Esophagus squamous epithelium (tissue), 5 donors: ENCODE results near the gene PPEF2. TPM values are rescaled to one million over a fixed set of nuclear protein-coding genes. Genes with fewer than 3 reads are reported as not detected.

ENCODE experiments used
- DNase-seq: peaks from one replicate; lab custom pipeline; 2025; lab: John Stamatoyannopoulos, UW
- H3K27ac ChIP-seq, 4 donors: fragments of 200-600 bp; sonication (generic); one replicate each; pipeline ENCODE4 v1.5.1; 2016 to 2019; ENCODE audit warnings: mild to moderate bottlenecking in 1 of 4
- H3K27me3 ChIP-seq, 4 donors: fragments of 200-600 bp; sonication (generic); 1 replicate in 3 of 4; 2 replicates in 1 of 4; pipeline versions ENCODE4 v1.5.1 to v1.6.0; 2017 to 2021; ENCODE audit warnings: antibody characterized with exemption in 1 of 4
- H3K36me3 ChIP-seq, 3 donors: fragments of 200-600 bp; sonication (generic); one replicate each; pipeline ENCODE4 v1.5.1; 2016 to 2019
- H3K4me1 ChIP-seq, 3 donors: fragments of 200-600 bp; sonication (generic); one replicate each; pipeline ENCODE4 v1.5.1; 2017 to 2019
- H3K4me3 ChIP-seq, 4 donors: fragments of 200-600 bp; sonication (generic); 1 replicate in 3 of 4; 2 replicates in 1 of 4; pipeline ENCODE4 v1.5.1; 2016 to 2019; ENCODE audit warnings: mild to moderate bottlenecking in 2 of 4, moderate library complexity in 1 of 4
- H3K9me3 ChIP-seq, 3 donors: fragments of 200-600 bp; sonication (generic); one replicate each; pipeline ENCODE4 v1.5.1; 2016 to 2019
- POLR2A ChIP-seq, 4 donors: fragments of 450-650 bp; IDR thresholded peaks; one replicate each; pipeline ENCODE4 v1.6.1; 2017; ENCODE audit warnings: antibody characterized with exemption in 4 of 4, mild to moderate bottlenecking in 4 of 4, moderate library complexity in 3 of 4
- WGBS, 2 donors: methylation state at CpG; one replicate each; pipeline ENCODE4 v1.1.5; 2018; 5-methylcytosine and 5-hydroxymethylcytosine counted together
- intact Hi-C: fragments of 100-400 bp; cut with DNase I; formaldehyde crosslinking; loops from one replicate; pipeline ENCODE4 v1.15.0; 2022
- total RNA-seq, 4 donors: library from RNA; depleted of rRNA; stranded (reverse); fragments of >200 nt; gene quantifications; one replicate each; pipeline ENCODE4 v1.1.0, GENCODE V29; 2016
- TF ChIP-seq, protein P1 (sequence below), 6 experiments: fragments of 450-650 bp in 4 of 6; fragments of 200-600 bp in 2 of 6; sonication (generic) in 2 of 6; IDR thresholded peaks; one replicate each; pipeline ENCODE4 v1.5.1; 2016 to 2019; ENCODE audit warnings: antibody characterized with exemption in 6 of 6, mild to moderate bottlenecking in 4 of 6, moderate library complexity in 4 of 6
- donor health status: DM: yes; HTN: yes; CAD: no.

PPEF2 gene
- total RNA-seq, 4 donors from 2014 or later = 0.04 TPM; not detected in 3

DNA sequence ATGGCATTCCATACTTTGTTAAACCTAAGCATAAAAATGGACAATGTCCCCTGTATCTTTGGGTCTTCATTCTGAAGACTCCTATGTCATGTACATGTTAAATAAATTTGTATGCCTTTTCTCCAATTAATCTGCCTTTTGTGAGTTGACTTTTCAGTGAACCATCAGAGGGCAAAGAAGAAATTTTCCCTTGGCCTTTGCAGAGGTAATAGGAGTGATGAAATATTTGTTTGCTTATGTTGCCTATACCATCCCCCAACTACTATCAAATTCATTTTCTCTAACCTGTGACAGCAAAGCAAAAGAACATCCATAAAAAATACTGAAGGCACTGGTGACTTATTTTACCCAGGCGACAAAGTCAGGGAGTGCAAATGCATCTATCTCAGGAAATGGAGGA is 20.3 kb upstream of the PPEF2 start:
- 70 to 92% methylated on average over 1 of the region's 1 CpG for WGBS, 2 donors
- H3K4me3 ChIP-seq = no peak overlapping the region
- H3K36me3 ChIP-seq = peaks cover 7 to 77% (median 18%) of the 10 kb centered on the region in 3 donors
- H3K27me3 ChIP-seq = no peaks in the 10 kb centered on the region
- DNase-seq = no peak
- no peaks in the 10 kb centered on the region for H3K4me1 ChIP-seq
- no peak for TF ChIP-seq POLR2A (IDR thresholded peaks at IDR 0.05)
- TF ChIP-seq, protein P1, sequence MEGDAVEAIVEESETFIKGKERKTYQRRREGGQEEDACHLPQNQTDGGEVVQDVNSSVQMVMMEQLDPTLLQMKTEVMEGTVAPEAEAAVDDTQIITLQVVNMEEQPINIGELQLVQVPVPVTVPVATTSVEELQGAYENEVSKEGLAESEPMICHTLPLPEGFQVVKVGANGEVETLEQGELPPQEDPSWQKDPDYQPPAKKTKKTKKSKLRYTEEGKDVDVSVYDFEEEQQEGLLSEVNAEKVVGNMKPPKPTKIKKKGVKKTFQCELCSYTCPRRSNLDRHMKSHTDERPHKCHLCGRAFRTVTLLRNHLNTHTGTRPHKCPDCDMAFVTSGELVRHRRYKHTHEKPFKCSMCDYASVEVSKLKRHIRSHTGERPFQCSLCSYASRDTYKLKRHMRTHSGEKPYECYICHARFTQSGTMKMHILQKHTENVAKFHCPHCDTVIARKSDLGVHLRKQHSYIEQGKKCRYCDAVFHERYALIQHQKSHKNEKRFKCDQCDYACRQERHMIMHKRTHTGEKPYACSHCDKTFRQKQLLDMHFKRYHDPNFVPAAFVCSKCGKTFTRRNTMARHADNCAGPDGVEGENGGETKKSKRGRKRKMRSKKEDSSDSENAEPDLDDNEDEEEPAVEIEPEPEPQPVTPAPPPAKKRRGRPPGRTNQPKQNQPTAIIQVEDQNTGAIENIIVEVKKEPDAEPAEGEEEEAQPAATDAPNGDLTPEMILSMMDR (IDR thresholded peaks at IDR 0.05) = no peak
- H3K9me3 ChIP-seq = no peaks in the 10 kb centered on the region
- H3K27ac ChIP-seq = no peak overlapping the region
- intact Hi-C loops = no loop called here

DNA sequence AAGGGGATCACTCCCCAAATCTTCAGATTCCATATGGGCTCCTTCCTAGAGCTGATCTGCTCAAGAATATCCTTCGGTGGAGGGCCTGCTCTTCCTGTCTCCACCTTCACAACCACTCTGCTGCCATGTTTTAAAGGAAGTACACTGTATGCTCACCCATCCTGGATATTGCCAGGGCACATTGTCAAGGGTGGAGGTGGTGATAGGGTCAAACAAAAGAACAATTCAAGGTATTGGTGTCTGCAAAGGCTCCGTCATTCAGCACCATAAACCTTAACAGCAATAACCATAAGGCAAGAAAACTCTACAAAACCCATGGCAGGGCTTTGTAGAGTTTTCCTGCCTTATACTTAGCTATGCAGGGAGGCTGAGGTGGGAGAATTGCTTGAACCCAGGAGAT is 19.7 kb upstream of the PPEF2 start:
- 81 to 100% methylated on average over 1 to 2 of the region's 2 CpGs for WGBS, 2 donors
- Histone ChIP-seq H3K36me3 (peaks cover 11 to 84% (median 18%) of the 10 kb centered on the region in 3 donors), H3K27ac (no peak overlapping the region), H3K27me3 (no peaks in the 10 kb centered on the region), H3K4me1 (no peaks in the 10 kb centered on the region), H3K4me3 (no peak overlapping the region), H3K9me3 (no peaks in the 10 kb centered on the region)
- intact Hi-C loops = no loop called here
- no peak for TF ChIP-seq POLR2A (IDR thresholded peaks at IDR 0.05)
- TF ChIP-seq, protein P1 (IDR thresholded peaks at IDR 0.05) = no peak
- no peak for DNase-seq

DNA sequence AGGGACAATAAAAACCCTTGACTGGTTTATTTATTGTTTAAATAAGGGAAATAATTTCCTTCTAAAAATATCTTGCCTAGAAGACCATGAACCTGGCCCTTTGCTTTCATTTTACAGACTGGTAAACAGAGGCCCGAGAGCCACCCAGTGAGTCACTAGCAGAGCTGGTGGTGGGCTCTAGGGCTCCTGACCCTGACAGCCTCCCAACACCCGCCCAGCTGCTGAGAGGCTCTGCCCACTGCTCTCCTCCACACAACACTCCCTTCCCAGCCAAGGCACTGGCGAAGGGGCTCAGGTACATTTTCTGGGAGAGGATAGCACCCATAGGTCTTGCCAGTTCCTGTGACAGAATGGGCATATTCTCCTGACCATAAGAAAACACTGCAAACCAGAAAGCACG is 18.1 kb upstream of the PPEF2 start:
- WGBS, 2 donors = 94% methylated on average over 4 of the region's 4 CpGs
- H3K27ac ChIP-seq = no peak overlapping the region
- H3K27me3 ChIP-seq = no peaks in the 10 kb centered on the region
- DNase-seq = no peak
- no peak overlapping the region for H3K4me3 ChIP-seq
- intact Hi-C loops = no loop called here
- no peak for TF ChIP-seq POLR2A (IDR thresholded peaks at IDR 0.05)
- TF ChIP-seq, protein P1 (IDR thresholded peaks at IDR 0.05) = no peak
- H3K9me3 ChIP-seq = no peaks in the 10 kb centered on the region
- peaks cover 11 to 84% (median 18%) of the 10 kb centered on the region in 3 donors for H3K36me3 ChIP-seq
- peaks cover 0 to 4% (median 0%) of the 10 kb centered on the region in 3 donors for H3K4me1 ChIP-seq

DNA sequence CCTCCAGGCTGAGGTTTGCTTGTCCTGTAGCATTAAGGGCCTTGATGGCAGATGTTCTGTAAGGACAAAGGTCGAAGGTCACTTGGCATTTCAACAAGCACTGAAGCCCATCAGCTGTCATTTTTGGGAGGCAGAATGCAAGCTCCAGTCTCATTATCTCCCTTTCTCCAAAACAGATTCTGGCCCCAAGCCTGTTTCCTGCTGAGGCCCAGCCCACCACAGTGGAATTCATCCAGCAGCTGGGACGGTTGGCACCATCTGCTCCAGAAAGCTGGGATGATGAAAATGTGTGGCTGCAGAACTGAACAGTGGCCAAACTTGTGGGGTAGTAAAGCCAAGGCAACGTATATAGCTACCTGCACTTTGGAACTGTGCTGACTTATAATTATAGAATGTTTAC is 17.7 kb upstream of the PPEF2 start:
- intact Hi-C loops = no loop called here
- Histone ChIP-seq H3K27ac (no peak overlapping the region), H3K4me3 (no peak overlapping the region), H3K4me1 (peaks cover 0 to 4% (median 0%) of the 10 kb centered on the region in 3 donors), H3K9me3 (no peaks in the 10 kb centered on the region), H3K27me3 (no peaks in the 10 kb centered on the region), H3K36me3 (peaks cover 11 to 81% (median 18%) of the 10 kb centered on the region in 3 donors)
- DNase-seq = no peak
- WGBS, 2 donors = 43 to 55% methylated on average over 3 of the region's 3 CpGs
- TF ChIP-seq, protein P1 (IDR thresholded peaks at IDR 0.05) = no peak

DNA sequence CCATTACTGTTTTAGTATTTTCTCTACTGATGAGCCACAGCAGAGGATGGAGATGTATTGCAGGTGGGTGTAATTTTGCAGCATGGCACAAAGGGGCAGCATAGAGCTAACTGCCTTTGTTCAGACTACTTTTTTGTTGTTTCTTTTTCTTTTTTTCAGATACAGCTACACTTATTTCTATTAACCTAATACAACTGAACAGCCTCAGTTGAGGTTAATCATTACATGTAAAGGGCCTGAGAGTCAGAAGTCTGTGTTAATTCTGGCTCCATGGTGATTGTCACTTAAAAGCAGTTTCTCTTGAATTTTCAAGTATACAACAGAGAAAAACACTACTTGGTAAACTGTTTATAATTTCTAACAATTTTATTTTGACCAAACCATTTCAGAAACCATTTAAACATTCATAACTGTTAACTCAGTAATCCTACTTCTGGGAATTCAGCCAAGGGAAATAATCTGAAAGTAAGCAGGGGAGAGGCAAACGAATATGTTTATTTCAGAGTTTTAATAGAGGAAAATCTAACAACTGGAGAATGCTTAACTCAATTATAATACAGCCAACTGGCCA is 13.9 kb upstream of the PPEF2 start:
- peaks cover 0 to 4% (median 0%) of the 10 kb centered on the region in 3 donors for H3K4me1 ChIP-seq
- WGBS, 2 donors = 19 to 20% methylated on average over 1 of the region's 1 CpG
- TF ChIP-seq, protein P1 (IDR thresholded peaks at IDR 0.05) = peak in 5 of 6 experiments; percentile 44 to 71 (median 60)
- no peak for TF ChIP-seq POLR2A (IDR thresholded peaks at IDR 0.05)
- intact Hi-C loops = no loop called here
- H3K9me3 ChIP-seq = peaks cover 0 to 7% (median 0%) of the 10 kb centered on the region in 3 donors
- H3K27me3 ChIP-seq = no peaks in the 10 kb centered on the region
- DNase-seq = no peak
- H3K36me3 ChIP-seq = peaks cover 11 to 43% (median 14%) of the 10 kb centered on the region in 3 donors
- no peak overlapping the region for H3K4me3 ChIP-seq
- peak overlapping the region in 1 of 4 donors; percentile 9 for H3K27ac ChIP-seq
